Kidney epithelial cell (primary cell): ENCODE data around the gene CACTIN. TPM values are rescaled to one million over a fixed set of nuclear protein-coding genes. Genes with fewer than 3 reads are reported as not detected.

Source experiments
- DNase-seq: peaks from one replicate; pipeline ENCODE4 v3.0.0-alpha.2; 2010; ENCODE audit warnings: low read depth
- H3K27me3 ChIP-seq: 2 replicates; pipeline ENCODE4 v1.6.0; 2011; ENCODE audit warnings: low read length; ENCODE audit not compliant: control insufficient read depth, insufficient read depth
- H3K36me3 ChIP-seq: 2 replicates; pipeline ENCODE4 v1.5.1; 2011; ENCODE audit warnings: low read length; ENCODE audit not compliant: control insufficient read depth, insufficient read depth
- H3K4me3 ChIP-seq: 2 replicates; pipeline ENCODE4 v1.5.1; 2011; ENCODE audit warnings: low read depth, mild to moderate bottlenecking, control low read depth, low read length
- CTCF ChIP-seq: IDR thresholded peaks from 2 replicates; pipeline ENCODE4 v1.5.1; 2011; ENCODE audit warnings: mild to moderate bottlenecking, moderate library complexity, low read length, control low read depth, inconsistent platforms; ENCODE audit not compliant: insufficient read depth, poor library complexity, severe bottlenecking
- total RNA-seq: library from RNA; depleted of rRNA; stranded (reverse); fragments of >200 nt; gene quantifications from 2 replicates; pipeline ENCODE4 v1.2.3, GENCODE V29; 2015

CACTIN gene
- total RNA-seq, 1 donor from 2014 or later = 46.6 TPM

GRCh38 chr19:3658870-3659745, 32.5 kb upstream of the CACTIN start:
- no peak overlapping the region for H3K4me3 ChIP-seq
- TF ChIP-seq CTCF = no peak
- DNase-seq = no peak
- H3K27me3 ChIP-seq = no peaks in the 10 kb centered on the region
- no peaks in the 10 kb centered on the region for H3K36me3 ChIP-seq

- H3K27me3 ChIP-seq = no peaks in the 10 kb centered on the region
- no peaks in the 10 kb centered on the region for H3K36me3 ChIP-seq
- H3K4me3 ChIP-seq = no peak overlapping the region
- DNase-seq = no peak
- no peak for TF ChIP-seq CTCF
These were observed 31.6 kb upstream of the CACTIN start for GRCh38 chr19:3658004-3658869.

GRCh38 chr19:3657395-3657769, 30.8 kb upstream of the CACTIN start:
- TF ChIP-seq CTCF = no peak
- DNase-seq = no peak
- H3K36me3 ChIP-seq = no peaks in the 10 kb centered on the region

GRCh38 chr19:3656747-3657394, 30.3 kb upstream of the CACTIN start:
- DNase-seq = no peak
- TF ChIP-seq CTCF = no peak
- Histone ChIP-seq H3K27me3 (no peaks in the 10 kb centered on the region), H3K4me3 (no peak overlapping the region), H3K36me3 (no peaks in the 10 kb centered on the region)

More at GRCh38 chr19:3657395-3657769, 30.8 kb upstream of the CACTIN start:
- no peak overlapping the region for H3K4me3 ChIP-seq
- H3K27me3 ChIP-seq = no peaks in the 10 kb centered on the region

GRCh38 chr19:3656073-3656746, 29.6 kb upstream of the CACTIN start:
- no peak for TF ChIP-seq CTCF
- H3K36me3 ChIP-seq = no peaks in the 10 kb centered on the region
- DNase-seq = no peak
- no peak overlapping the region for H3K4me3 ChIP-seq
- no peaks in the 10 kb centered on the region for H3K27me3 ChIP-seq
